HG02759 (cell line): ENCODE results near the gene FAM53B.

ENCODE experiments used
- ATAC-seq: cut with Tn5 transposase; IDR thresholded peaks from one replicate; pipeline ENCODE4 v1.9.1; 2021; ENCODE audit warnings: mild to moderate bottlenecking, moderate library complexity; ENCODE audit not compliant: unreplicated experiment

The FAM53B gene

GRCh38 chr10:124637746-124638145, 106.4 kb downstream of the FAM53B start:
- no peak for ATAC-seq

DNA sequence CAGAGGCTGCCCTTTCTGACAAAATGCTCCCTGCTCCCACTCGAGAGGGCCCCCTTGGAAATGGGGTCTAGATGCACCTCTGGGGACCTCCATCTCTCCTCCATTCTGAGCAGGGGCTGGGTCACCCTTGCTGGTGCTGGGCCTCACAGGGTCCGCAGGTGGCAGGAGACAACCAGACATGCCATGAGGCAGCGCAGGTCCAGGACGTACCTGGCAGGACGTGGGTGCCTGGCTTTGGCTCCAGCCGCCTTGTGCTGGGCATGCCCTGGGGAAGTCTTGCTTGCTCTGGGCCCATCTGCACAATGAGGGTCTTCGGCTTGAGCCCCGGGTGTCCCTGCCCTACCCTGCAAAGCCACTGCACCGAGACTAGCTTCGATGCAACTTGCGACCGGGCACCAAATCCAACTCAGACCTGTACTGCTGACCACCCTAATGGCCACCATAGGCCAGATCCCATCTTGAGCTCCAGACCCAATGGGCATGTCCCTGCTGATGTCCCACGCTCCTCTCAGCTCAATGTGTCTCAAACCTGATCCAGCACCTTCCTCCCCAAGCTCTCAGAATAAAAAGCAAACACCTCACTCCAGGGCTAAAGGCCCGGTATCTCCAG, 107.0 kb downstream of the FAM53B start:
- ATAC-seq, result no peak

DNA sequence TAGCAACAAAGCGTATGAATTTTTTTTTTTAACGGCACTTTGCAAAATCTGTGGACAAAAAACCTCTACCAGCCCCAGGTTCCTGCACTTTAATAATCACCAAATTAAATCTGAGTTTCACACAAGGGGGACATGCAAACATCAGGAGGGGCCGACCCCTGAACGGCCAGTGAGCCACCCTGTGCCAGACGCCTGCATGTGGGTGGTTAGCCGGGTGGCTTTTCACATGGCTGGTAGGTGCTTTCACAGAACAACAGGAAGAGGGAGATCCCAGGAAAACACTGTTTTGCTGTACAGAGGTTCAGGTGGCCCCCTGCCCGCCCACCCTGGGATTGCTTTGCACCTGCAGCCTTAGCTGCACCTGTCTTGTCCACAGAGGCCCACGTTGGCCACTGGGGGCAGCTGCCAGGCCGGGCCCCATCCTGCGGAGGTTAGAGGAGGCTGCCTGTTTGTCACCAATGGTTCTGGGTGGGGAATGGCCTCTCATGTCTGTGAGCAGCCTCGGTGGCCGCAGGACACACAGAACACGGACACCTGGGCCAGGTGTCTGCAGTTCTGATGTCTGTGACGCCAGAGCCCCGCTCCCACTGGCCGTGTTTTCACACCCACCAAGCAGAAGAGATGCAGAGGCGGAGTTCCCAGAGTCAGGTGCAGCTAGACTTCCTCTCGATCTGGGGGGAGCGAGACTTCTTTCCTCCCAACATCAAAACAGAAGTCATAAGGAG, 107.7 kb downstream of the FAM53B start:
- ATAC-seq, result no peak

DNA sequence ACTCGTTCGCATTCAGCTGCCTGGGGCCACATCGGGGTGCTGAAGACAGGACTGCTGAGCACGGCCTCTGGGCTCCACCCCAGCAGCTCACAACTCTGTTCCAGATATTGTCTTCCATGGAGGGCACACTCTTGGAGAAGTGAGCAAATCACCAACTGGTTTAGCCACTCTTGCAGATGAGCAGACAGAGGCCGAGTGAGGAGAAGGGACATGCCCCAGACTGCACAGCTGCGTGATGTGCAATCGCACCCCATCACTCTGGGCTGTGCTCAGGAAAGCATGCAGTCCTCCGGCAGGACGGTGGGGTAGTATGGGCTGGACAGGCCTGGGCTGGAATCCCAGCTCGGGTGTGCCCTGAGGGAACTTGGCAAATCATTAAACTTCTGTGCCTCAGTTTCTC, 111.6 kb downstream of the FAM53B start:
- ATAC-seq, result no peak

DNA sequence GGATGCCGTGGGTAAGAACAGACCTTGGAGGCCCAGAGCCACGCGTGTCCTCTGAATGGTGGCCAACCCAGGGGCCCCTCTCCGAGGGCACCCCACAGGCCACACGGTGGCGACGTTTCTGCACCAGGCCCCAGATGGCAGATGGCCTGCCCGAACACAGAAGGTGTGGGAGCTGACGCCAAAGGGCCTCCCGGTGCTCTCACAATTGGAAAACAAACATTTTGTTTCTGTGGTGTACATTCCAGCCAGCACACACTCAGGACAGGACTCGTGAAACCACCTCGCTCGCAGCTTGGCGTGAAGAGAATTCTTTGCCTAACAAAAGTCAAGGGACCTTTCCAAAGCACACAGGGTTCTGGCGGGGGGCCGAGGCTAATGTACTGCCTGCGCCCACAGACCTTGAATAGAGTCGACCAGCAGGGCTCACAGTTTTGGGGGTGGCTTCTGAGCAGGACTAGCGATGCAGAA, 112.1 kb downstream of the FAM53B start:
- no peak for ATAC-seq

- ATAC-seq, result no peak
Observed at GRCh38 chr10:124630551-124630950, 113.6 kb downstream of the FAM53B start.

DNA sequence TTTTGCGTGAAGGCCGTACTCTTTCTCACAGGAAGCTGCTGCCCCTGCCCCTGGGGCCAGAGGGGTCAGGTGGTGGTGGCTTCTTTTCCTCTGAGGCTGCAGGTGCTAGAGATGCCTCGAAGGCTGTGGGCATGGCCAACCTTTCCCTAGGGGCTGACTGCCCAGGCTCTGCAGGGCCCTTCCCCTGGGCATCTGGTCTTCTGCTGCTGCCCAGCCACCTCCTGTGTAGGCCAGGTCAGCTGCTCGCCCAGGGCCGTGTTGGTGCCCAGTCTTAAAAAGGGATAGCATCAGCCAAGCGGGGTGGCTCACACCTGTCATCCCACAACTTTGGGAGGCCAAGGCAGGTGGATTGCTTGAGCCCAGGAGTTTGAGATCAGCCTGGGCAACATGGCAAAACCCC, 114.3 kb downstream of the FAM53B start:
- ATAC-seq, result no peak

DNA sequence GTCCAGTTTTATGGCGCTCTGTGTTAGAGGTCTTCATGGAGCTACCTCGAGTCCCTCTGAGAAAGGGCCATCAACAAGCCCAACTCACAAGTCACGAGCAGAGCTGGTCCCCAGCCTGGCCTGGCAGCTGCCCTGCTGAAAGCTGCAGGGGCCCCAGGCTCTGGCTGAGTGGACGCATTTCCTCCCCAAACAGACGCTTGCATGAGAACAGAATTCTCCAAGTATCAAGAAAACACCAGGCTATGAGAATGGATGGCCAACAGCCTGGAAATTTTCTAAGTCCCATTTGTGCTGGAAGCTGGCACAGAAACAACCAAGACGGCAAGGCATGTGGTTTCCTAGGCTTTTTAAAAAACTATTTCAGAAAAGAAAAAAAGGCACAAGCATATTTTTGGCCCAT, 114.8 kb downstream of the FAM53B start:
- no peak for ATAC-seq

GRCh38 chr10:124628676-124629021, 115.5 kb downstream of the FAM53B start:
- ATAC-seq, result no peak

- no peak for ATAC-seq
Observed at GRCh38 chr10:124627866-124628675, 116.1 kb downstream of the FAM53B start.

- ATAC-seq, result peak; percentile 80
Observed at GRCh38 chr10:124626759-124627380, 117.3 kb downstream of the FAM53B start.

DNA sequence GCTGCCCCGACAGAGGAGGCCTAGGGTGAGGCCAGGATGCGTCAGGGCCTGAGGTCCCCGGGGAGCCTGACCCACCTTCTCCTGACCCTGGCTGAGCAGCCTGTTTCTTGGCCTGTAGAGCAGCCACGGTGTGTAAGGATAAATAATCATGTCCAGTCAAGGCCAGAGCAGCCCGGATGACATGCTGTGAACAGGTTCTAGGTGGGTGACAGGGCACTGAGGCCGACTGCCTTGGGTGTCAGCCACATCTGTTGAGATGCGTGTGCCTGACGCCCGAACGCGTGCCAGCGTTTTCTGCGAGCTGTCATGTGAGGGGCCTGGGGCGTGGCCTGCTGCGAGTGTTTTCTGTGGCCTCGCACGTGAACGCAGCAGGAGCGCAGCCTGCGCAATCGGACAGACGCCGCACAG, 118.3 kb downstream of the FAM53B start:
- ATAC-seq, result no peak

- ATAC-seq, result no peak
Observed at GRCh38 chr10:124624895-124625294, 119.3 kb downstream of the FAM53B start.

DNA sequence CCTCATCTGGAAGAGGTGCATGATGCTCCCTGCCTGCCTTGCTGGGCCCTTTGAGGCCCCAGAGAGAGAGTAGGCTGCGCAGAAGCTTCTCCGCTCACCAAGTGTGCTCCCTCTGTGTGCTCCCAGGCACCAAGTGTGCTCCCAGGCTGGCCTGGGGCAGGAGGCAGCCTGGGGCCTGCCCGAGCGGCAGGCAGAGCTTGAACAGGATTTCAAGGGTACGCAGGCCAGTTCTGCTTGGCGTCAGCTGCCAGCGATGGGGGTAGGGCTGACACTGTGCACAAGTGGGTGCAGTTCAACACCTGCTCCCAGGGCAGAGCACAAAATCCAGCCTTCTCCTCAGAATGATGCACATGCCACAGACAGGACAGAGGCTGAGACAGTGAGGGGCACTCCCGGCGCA, 119.7 kb downstream of the FAM53B start:
- no peak for ATAC-seq

- no peak for ATAC-seq
Observed at GRCh38 chr10:124624006-124624405, 120.2 kb downstream of the FAM53B start.

DNA sequence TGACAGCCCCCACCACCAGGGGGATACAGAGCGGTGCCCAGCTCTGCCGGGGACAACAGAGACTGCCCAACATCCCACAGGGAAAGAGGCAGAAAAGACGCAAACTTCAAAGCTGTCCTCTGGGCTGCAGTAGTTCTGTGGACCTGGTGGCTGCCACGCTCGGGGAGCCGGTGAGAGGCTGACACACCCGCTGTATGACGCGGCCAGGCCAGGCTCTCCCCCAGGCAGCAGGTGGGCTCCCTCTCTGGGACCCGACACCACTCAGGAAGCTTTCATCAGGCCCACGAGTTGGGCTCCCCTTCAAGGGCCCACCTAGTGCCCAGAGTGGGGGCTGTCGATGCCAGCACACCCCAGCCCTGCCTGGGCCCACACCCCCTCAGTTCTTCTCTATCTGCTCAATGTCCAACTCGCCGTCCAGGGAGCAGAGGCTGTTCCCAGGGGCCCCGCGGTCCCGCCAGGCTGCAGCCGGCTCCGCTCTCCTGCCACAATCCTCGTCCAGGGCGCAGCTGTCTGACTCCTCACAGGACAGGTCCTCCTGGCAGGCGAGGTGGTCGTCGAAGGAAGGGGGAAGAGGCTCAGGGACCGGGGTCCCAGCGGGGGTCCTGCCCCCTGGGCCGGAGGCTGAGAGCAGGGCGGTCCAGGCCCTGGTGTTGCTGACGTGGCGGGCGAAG, 121.2 kb downstream of the FAM53B start:
- no peak for ATAC-seq

GRCh38 chr10:124622158-124622557, 122.0 kb downstream of the FAM53B start:
- no peak for ATAC-seq

- no peak for ATAC-seq
Observed at GRCh38 chr10:124621637-124622036, 122.5 kb downstream of the FAM53B start.

DNA sequence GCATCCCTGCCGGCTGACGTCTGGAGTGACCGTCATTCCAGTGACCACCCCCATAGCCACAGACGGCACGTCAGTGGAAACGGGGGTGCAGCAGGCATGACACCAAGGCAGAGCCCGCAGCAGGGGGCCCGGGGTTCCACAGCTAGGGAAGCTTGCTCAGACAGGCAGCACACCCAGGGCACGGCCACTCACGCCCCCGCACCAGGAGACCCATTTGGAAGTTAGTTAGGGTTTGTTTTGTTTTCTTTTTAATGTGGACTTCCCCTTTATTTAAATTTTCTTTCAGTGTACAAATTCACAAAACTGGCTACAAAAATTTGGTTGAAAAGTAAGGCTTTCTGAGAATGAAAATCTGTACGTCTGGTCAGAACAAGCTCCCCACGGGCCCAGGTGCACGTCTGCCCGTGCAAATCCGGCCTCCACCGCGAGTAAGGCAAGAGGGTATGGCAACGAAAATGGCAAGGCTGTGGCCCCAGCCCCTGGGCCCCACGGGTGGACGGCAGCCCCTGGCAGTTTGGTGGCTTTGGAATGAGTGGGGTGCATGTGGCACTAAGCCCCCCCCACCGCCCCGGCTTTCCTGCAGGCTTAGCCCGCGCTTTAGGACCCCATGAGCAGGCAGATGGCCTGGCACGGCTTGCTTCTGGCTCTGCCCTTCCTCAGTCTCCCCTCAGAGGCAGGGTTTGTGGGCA, 124.2 kb downstream of the FAM53B start:
- peak; percentile 47 for ATAC-seq

DNA sequence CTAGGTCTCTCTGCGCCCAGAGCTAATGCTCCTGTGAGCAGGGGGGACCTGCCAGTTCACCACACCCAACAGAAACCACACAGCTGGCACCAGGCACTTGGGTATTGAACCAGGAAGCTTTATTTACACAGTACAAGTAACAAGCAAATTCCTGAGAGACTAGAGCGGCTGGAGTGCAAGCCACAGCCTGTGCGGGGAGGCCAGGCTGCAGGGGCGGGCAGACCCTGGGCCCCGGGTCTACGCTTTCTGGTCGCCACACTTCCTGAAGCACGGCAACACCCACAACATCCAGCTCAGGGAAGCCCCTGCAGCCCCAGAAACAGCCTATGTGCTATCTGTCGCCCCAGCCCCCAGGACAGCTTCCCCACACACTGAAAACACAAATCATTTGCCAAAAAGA, 125.0 kb downstream of the FAM53B start:
- peak; percentile 49 for ATAC-seq
